GM13977 (cell line): ENCODE data around the gene NEK11.

Source experiments
- DNase-seq: peaks from one replicate; pipeline ENCODE4 v3.0.0; 2012; ENCODE audit warnings: low spot score
- CTCF ChIP-seq: IDR thresholded peaks from 2 replicates; pipeline ENCODE4 v1.5.1; 2012; ENCODE audit warnings: mild to moderate bottlenecking, control low read depth; ENCODE audit not compliant: insufficient read depth; ENCODE audit errors: extremely low read depth, missing control alignments
- in situ Hi-C: fragments of 300-500 bp; cut with MboI; formaldehyde crosslinking; loops from one replicate; pipeline ENCODE4 v1.12.0; 2022; ENCODE audit warnings: low sequenced_read_pairs, low pct_unique_long_range_greater_than_20kb, mixed read lengths, inconsistent platforms; ENCODE audit not compliant: unreplicated experiment

The NEK11 gene

GRCh38 chr3:130997289-130997688, 29.4 kb upstream of the NEK11 start:
- no peak for DNase-seq
- TF ChIP-seq CTCF = no peak
- in situ Hi-C loops = loop anchor here (25.0 kb wide), 1 partner anchor 235 kb away; no protein-coding TSS in a partner anchor

- in situ Hi-C loops = no loop called here
- TF ChIP-seq CTCF = no peak
- no peak for DNase-seq
Measured at GRCh38 chr3:131001071-131001470, 25.6 kb upstream of the NEK11 start.

- DNase-seq = no peak
- in situ Hi-C loops = no loop called here
- no peak for TF ChIP-seq CTCF
Measured at GRCh38 chr3:131004603-131005002, 22.1 kb upstream of the NEK11 start.

- TF ChIP-seq CTCF = no peak
- no peak for DNase-seq
- in situ Hi-C loops = no loop called here
Measured at GRCh38 chr3:131007256-131007655, 19.4 kb upstream of the NEK11 start.

GRCh38 chr3:131007782-131008181, 18.9 kb upstream of the NEK11 start:
- DNase-seq = no peak
- no peak for TF ChIP-seq CTCF
- in situ Hi-C loops = no loop called here

- in situ Hi-C loops = no loop called here
- no peak for DNase-seq
- no peak for TF ChIP-seq CTCF
Measured at GRCh38 chr3:131008326-131008725, 18.4 kb upstream of the NEK11 start.

GRCh38 chr3:131009698-131010097, 17.0 kb upstream of the NEK11 start:
- TF ChIP-seq CTCF = no peak
- in situ Hi-C loops = no loop called here
- DNase-seq = no peak
